ENCODE results near the gene SP5. TPM values are rescaled to one million over a fixed set of nuclear protein-coding genes. Genes with fewer than 3 reads are reported as not detected.

The SP5 gene
- total and polyA plus RNA-seq, 2 donors (not counting 3 experiments of a cell fraction or from before 2014, with no cell fraction given), result not detected

- no peaks in the 10 kb centered on the region for H4K20me1 ChIP-seq (replicated peaks; ENCODE audit: control insufficient read depth, extremely low read depth, insufficient read depth, low read length)
- no peak overlapping the region for H2AFZ ChIP-seq (ENCODE audit: low read depth, low read length)
- H3K9me3 ChIP-seq (replicated peaks; ENCODE audit: control insufficient read depth, insufficient read depth, low read length), result no peaks in the 10 kb centered on the region
- FAIRE-seq (no peak), DNase-seq (ENCODE audit: low read depth, low spot score) (no peak)
- H3K27ac ChIP-seq (ENCODE audit: insufficient read depth, low read depth, low read length), result no peak overlapping the region
- H3K79me2 ChIP-seq (ENCODE audit: control insufficient read depth, insufficient read depth, low read length), result no peaks in the 10 kb centered on the region
- POLR2A ChIA-PET, result no interaction called here
- H3K27me3 ChIP-seq (ENCODE audit: control insufficient read depth in 2 of 2, insufficient read depth in 2 of 2, low read length in 2 of 2), result peaks cover 0 to 5% of the 10 kb centered on the region in 2 experiments
- H3K36me3 ChIP-seq (ENCODE audit: control insufficient read depth in 2 of 2, extremely low read depth in 1 of 2, insufficient read depth in 2 of 2, low read length in 2 of 2), result no peaks in the 10 kb centered on the region
- no peaks in the 10 kb centered on the region for H3K4me1 ChIP-seq (ENCODE audit: control insufficient read depth, extremely low read depth, insufficient read depth, low read length)
- dilution Hi-C loops (cut with MboI; ENCODE audit: extremely low pct_ligation_motif_present, low sequenced_read_pairs) (no loop called here), intact Hi-C loops (cut with micrococcal nuclease) (no loop called here)
- no peak overlapping the region for H3K4me2 ChIP-seq (ENCODE audit: insufficient read depth, low read length)
- CTCF ChIA-PET, result no interaction called here
- H3K9ac ChIP-seq (replicated peaks; ENCODE audit: extremely low read depth, insufficient read depth, low read length), result no peak overlapping the region
- no TSS peak for BruUV-seq (replicated peaks)
- H3K4me3 ChIP-seq (replicated peaks in 1 of 3; ENCODE audit: insufficient read depth in 1 of 3, low read depth in 1 of 3, low read length in 3 of 3), result no peak overlapping the region
- TF ChIP-seq FOS (IDR thresholded peaks at IDR 0.05; ENCODE audit: borderline replicate concordance, insufficient read depth, low read length) (no peak), MYC (IDR thresholded peaks at IDR 0.05; ENCODE audit: low read depth, low read length) (no peak), POLR2AphosphoS5 (IDR thresholded peaks at IDR 0.05; ENCODE audit: insufficient read depth, low read depth, low read length) (no peak), POLR2A (IDR thresholded peaks at IDR 0.05; ENCODE audit: low read depth, low read length) (no peak), EZH2 (IDR thresholded peaks at IDR 0.05; ENCODE audit: borderline replicate concordance, low read depth, low read length, severe bottlenecking) (no peak)
- TF ChIP-seq, protein P1, sequence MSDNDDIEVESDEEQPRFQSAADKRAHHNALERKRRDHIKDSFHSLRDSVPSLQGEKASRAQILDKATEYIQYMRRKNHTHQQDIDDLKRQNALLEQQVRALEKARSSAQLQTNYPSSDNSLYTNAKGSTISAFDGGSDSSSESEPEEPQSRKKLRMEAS (IDR thresholded peaks at IDR 0.05; ENCODE audit: insufficient read depth, insufficient read length), result no peak
- TF ChIP-seq, protein P2, sequence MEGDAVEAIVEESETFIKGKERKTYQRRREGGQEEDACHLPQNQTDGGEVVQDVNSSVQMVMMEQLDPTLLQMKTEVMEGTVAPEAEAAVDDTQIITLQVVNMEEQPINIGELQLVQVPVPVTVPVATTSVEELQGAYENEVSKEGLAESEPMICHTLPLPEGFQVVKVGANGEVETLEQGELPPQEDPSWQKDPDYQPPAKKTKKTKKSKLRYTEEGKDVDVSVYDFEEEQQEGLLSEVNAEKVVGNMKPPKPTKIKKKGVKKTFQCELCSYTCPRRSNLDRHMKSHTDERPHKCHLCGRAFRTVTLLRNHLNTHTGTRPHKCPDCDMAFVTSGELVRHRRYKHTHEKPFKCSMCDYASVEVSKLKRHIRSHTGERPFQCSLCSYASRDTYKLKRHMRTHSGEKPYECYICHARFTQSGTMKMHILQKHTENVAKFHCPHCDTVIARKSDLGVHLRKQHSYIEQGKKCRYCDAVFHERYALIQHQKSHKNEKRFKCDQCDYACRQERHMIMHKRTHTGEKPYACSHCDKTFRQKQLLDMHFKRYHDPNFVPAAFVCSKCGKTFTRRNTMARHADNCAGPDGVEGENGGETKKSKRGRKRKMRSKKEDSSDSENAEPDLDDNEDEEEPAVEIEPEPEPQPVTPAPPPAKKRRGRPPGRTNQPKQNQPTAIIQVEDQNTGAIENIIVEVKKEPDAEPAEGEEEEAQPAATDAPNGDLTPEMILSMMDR (IDR thresholded peaks at IDR 0.05; ENCODE audit: extremely low read depth in 1 of 2, insufficient read depth in 1 of 2, low read depth in 1 of 2, low read length in 2 of 2), result no peak
- no peaks in the 10 kb centered on the region for H3K9me1 ChIP-seq (replicated peaks; ENCODE audit: control insufficient read depth, extremely low read depth, insufficient read depth, low read length)
These were observed 25.5 kb downstream of the SP5 start for GRCh38 chr2:170740660-170741059.

Data from endothelial cell of umbilical vein (primary cell).